SJCRH30 (cell line): ENCODE measurements around the gene SERPINA1. TPM values are rescaled to one million over a fixed set of nuclear protein-coding genes. Genes with fewer than 3 reads are reported as not detected.
"Not testable (repeated sequence)": the region's sequence is repeated elsewhere in the genome, so short reads cannot be mapped to it uniquely, and the experiment has no call there.

ENCODE experiments used
- DNase-seq, 2 experiments: peaks; one replicate each; pipeline ENCODE4 v3.0.0-alpha.2; 2015 to 2020
- H3K27ac ChIP-seq: fragments of 250-450 bp; sonication (Bioruptor Pico); 2 replicates; pipeline ENCODE4 v1.5.1; 2020; ENCODE audit warnings: mild to moderate bottlenecking, moderate library complexity
- H3K27me3 ChIP-seq: fragments of 250-450 bp; sonication (Bioruptor Pico); 2 replicates; pipeline ENCODE4 v1.5.1; 2020; ENCODE audit warnings: mild to moderate bottlenecking, moderate library complexity
- H3K36me3 ChIP-seq: fragments of 250-450 bp; sonication (Bioruptor Pico); 2 replicates; pipeline ENCODE4 v1.5.1; 2020; ENCODE audit warnings: mild to moderate bottlenecking, moderate library complexity
- H3K4me1 ChIP-seq: fragments of 250-450 bp; sonication (Bioruptor Pico); 2 replicates; pipeline ENCODE4 v1.5.1; 2020; ENCODE audit warnings: mild to moderate bottlenecking, moderate library complexity
- H3K4me3 ChIP-seq: fragments of 250-450 bp; sonication (Bioruptor Pico); 2 replicates; pipeline ENCODE4 v1.5.1; 2020; ENCODE audit warnings: mild to moderate bottlenecking, moderate library complexity
- H3K9me3 ChIP-seq: fragments of 250-450 bp; sonication (Bioruptor Pico); replicated peaks from 2 replicates; pipeline ENCODE4 v1.5.1; 2020; ENCODE audit warnings: mild to moderate bottlenecking, moderate library complexity
- total RNA-seq: library from RNA; depleted of rRNA; stranded (reverse); fragments of >200 nt; shearing (Covaris generic); gene quantifications from 2 replicates; pipeline ENCODE4 v1.2.3, GENCODE V29; 2014

Gene SERPINA1
- total RNA-seq, 1 experiment from 2014 or later: not detected

- Histone ChIP-seq H3K9me3 (no peaks in the 10 kb centered on the region), H3K4me1 (no peaks in the 10 kb centered on the region; the same call in 1 of the 2 replicates), H3K4me3 (no peak overlapping the region), H3K27me3 (no peaks in the 10 kb centered on the region), H3K36me3 (no peaks in the 10 kb centered on the region), H3K27ac (no peak overlapping the region)
- DNase-seq: no peak
Measured at GRCh38 chr14:94374749-94375260, 13.6 kb downstream of the SERPINA1 start.

- no peak overlapping the region for H3K27ac ChIP-seq
- DNase-seq: no peak
Measured at GRCh38 chr14:94374116-94374515, 14.3 kb downstream of the SERPINA1 start.

GRCh38 chr14:94373708-94374107 lies 14.7 kb downstream of the SERPINA1 start:
- H3K9me3 ChIP-seq: no peaks in the 10 kb centered on the region
- peak in 1 of 2 experiments; percentile 14 for DNase-seq
- H3K27ac ChIP-seq: no peak overlapping the region
- no peaks in the 10 kb centered on the region for H3K27me3 ChIP-seq
- no peaks in the 10 kb centered on the region for H3K36me3 ChIP-seq
- no peak overlapping the region for H3K4me3 ChIP-seq
- H3K4me1 ChIP-seq: no peaks in the 10 kb centered on the region; the same call in 1 of the 2 replicates

More at GRCh38 chr14:94374116-94374515, 14.3 kb downstream of the SERPINA1 start:
- Histone ChIP-seq H3K4me3 (no peak overlapping the region), H3K36me3 (no peaks in the 10 kb centered on the region), H3K9me3 (no peaks in the 10 kb centered on the region), H3K27me3 (no peaks in the 10 kb centered on the region), H3K4me1 (no peaks in the 10 kb centered on the region; the same call in 1 of the 2 replicates)

GRCh38 chr14:94372021-94372605 lies 16.3 kb downstream of the SERPINA1 start:
- Histone ChIP-seq H3K9me3 (no peaks in the 10 kb centered on the region), H3K36me3 (no peaks in the 10 kb centered on the region)
- DNase-seq: peak in 1 of 2 experiments; percentile 12

GRCh38 chr14:94370524-94370910 lies 17.9 kb downstream of the SERPINA1 start:
- no peak for DNase-seq
- Histone ChIP-seq H3K4me1 (no peaks in the 10 kb centered on the region; the same call in 1 of the 2 replicates), H3K9me3 (no peaks in the 10 kb centered on the region), H3K27ac (no peak overlapping the region), H3K36me3 (no peaks in the 10 kb centered on the region), H3K27me3 (no peaks in the 10 kb centered on the region), H3K4me3 (no peak overlapping the region)

More at GRCh38 chr14:94372021-94372605, 16.3 kb downstream of the SERPINA1 start:
- Histone ChIP-seq H3K27me3 (no peaks in the 10 kb centered on the region), H3K4me1 (no peaks in the 10 kb centered on the region; the same call in 1 of the 2 replicates), H3K4me3 (no peak overlapping the region), H3K27ac (no peak overlapping the region)

GRCh38 chr14:94369766-94370523 lies 18.5 kb downstream of the SERPINA1 start:
- not testable (repeated sequence) for H3K36me3 ChIP-seq, DNase-seq, H3K27me3 ChIP-seq

GRCh38 chr14:94368956-94369355 lies 19.4 kb downstream of the SERPINA1 start:
- no peaks in the 10 kb centered on the region for H3K4me1 ChIP-seq
- no peaks in the 10 kb centered on the region for H3K9me3 ChIP-seq
- H3K27ac ChIP-seq: no peak overlapping the region
- DNase-seq: no peak
- no peaks in the 10 kb centered on the region for H3K27me3 ChIP-seq
- H3K36me3 ChIP-seq: no peaks in the 10 kb centered on the region
- H3K4me3 ChIP-seq: no peak overlapping the region

More at GRCh38 chr14:94369766-94370523, 18.5 kb downstream of the SERPINA1 start:
- H3K4me3 ChIP-seq, H3K27ac ChIP-seq, H3K9me3 ChIP-seq, H3K4me1 ChIP-seq: not testable (repeated sequence)

- no peak for DNase-seq
- Histone ChIP-seq H3K36me3 (no peaks in the 10 kb centered on the region), H3K9me3 (no peaks in the 10 kb centered on the region), H3K27me3 (no peaks in the 10 kb centered on the region), H3K27ac (no peak overlapping the region), H3K4me3 (no peak overlapping the region), H3K4me1 (no peaks in the 10 kb centered on the region)
Measured at GRCh38 chr14:94368243-94368590, 20.2 kb downstream of the SERPINA1 start.

- no peak for DNase-seq
- Histone ChIP-seq H3K9me3 (no peaks in the 10 kb centered on the region), H3K36me3 (no peaks in the 10 kb centered on the region), H3K27ac (no peak overlapping the region), H3K27me3 (no peaks in the 10 kb centered on the region), H3K4me3 (no peak overlapping the region), H3K4me1 (no peaks in the 10 kb centered on the region)
Measured at GRCh38 chr14:94367347-94368242, 20.8 kb downstream of the SERPINA1 start.

GRCh38 chr14:94366146-94366915 lies 22.1 kb downstream of the SERPINA1 start, which contains the start of gene SERPINA2:
SERPINA2 (minus strand) TSS chr14:94366698.
- Histone ChIP-seq H3K27ac (no peak within 1 kb of the TSS), H3K36me3 (no peaks in the 10 kb centered on the region), H3K4me1 (no peaks in the 10 kb centered on the region), H3K4me3 (no peak within 1 kb of the TSS), H3K9me3 (no peaks in the 10 kb centered on the region), H3K27me3 (no peaks in the 10 kb centered on the region)
- no peak for DNase-seq

GRCh38 chr14:94365624-94366023 lies 22.8 kb downstream of the SERPINA1 start:
- H3K4me1 ChIP-seq: no peaks in the 10 kb centered on the region
- H3K4me3 ChIP-seq: no peak overlapping the region
- H3K27ac ChIP-seq: no peak overlapping the region
- H3K27me3 ChIP-seq: no peaks in the 10 kb centered on the region
- DNase-seq: no peak
- no peaks in the 10 kb centered on the region for H3K36me3 ChIP-seq
- no peaks in the 10 kb centered on the region for H3K9me3 ChIP-seq

- H3K27ac ChIP-seq: no peak overlapping the region
- H3K36me3 ChIP-seq: no peaks in the 10 kb centered on the region
- H3K4me1 ChIP-seq: no peaks in the 10 kb centered on the region
- H3K27me3 ChIP-seq: no peaks in the 10 kb centered on the region
- no peak overlapping the region for H3K4me3 ChIP-seq
- DNase-seq: no peak
- no peaks in the 10 kb centered on the region for H3K9me3 ChIP-seq
Measured at GRCh38 chr14:94364964-94365363, 23.4 kb downstream of the SERPINA1 start.

- H3K4me1 ChIP-seq: no peaks in the 10 kb centered on the region
- no peak overlapping the region for H3K27ac ChIP-seq
- H3K9me3 ChIP-seq: no peaks in the 10 kb centered on the region
- H3K4me3 ChIP-seq: no peak overlapping the region
- no peaks in the 10 kb centered on the region for H3K27me3 ChIP-seq
- DNase-seq: no peak
- no peaks in the 10 kb centered on the region for H3K36me3 ChIP-seq
Measured at GRCh38 chr14:94364037-94364436, 24.4 kb downstream of the SERPINA1 start.

- no peaks in the 10 kb centered on the region for H3K4me1 ChIP-seq
- H3K36me3 ChIP-seq: no peaks in the 10 kb centered on the region
- no peak overlapping the region for H3K4me3 ChIP-seq
- no peaks in the 10 kb centered on the region for H3K27me3 ChIP-seq
- DNase-seq: no peak
- no peaks in the 10 kb centered on the region for H3K9me3 ChIP-seq
- H3K27ac ChIP-seq: no peak overlapping the region
Measured at GRCh38 chr14:94363151-94363624, 25.2 kb downstream of the SERPINA1 start.
